ENCODE results near the gene KLF11. TPM values are rescaled to one million over a fixed set of nuclear protein-coding genes. Genes with fewer than 3 reads are reported as not detected.

The KLF11 gene
- total and polyA plus RNA-seq, 9 of the 15 experiments (the other 6 are each of a cell fraction or from before 2014, with no cell fraction given), result 2.1 to 13.4 (median 6.5) TPM

GRCh38 chr2:10035053-10035422, 8.3 kb upstream of the KLF11 start:
- Histone ChIP-seq H3K9ac (ENCODE audit: insufficient read depth in 1 of 2, low read depth in 2 of 2, low read length in 2 of 2) (peak overlapping the region in 1 of 2 experiments; percentile 65; a peak in 1 of 4 replicates), H3K27ac (ENCODE audit: extremely low read depth, low read depth, low read length) (peak overlapping the region; percentile 84), H2AFZ (ENCODE audit: low read depth, low read length) (peak overlapping the region; percentile 82), H3K4me3 (peak overlapping the region; percentile 9; the same call in 1 of the 2 replicates), H3K36me3 (ENCODE audit: control insufficient read depth, insufficient read depth, low read length) (peaks cover 4% of the 10 kb centered on the region; the same call in 1 of the 3 replicates), H3K4me2 (ENCODE audit: insufficient read depth, low read length) (peak overlapping the region; percentile 78), H3K4me1 (replicated peaks in 1 of 2; ENCODE audit: control insufficient read depth in 2 of 2, insufficient read depth in 2 of 2, low read length in 2 of 2) (peaks cover 23 to 64% of the 10 kb centered on the region in 2 experiments), H4K20me1 (replicated peaks; ENCODE audit: control insufficient read depth, insufficient read depth, low read length) (no peaks in the 10 kb centered on the region), H3K79me2 (ENCODE audit: control insufficient read depth, insufficient read depth, low read length) (peaks cover 46% of the 10 kb centered on the region), H3K27me3 (ENCODE audit: control insufficient read depth in 2 of 2, insufficient read depth in 2 of 2, low read length in 2 of 2) (no peaks in the 10 kb centered on the region), H3K9me1 (ENCODE audit: control insufficient read depth, insufficient read depth, low read length) (no peaks in the 10 kb centered on the region), H3K9me3 (replicated peaks; ENCODE audit: control insufficient read depth, insufficient read depth, low read depth, low read length) (no peaks in the 10 kb centered on the region)
- DNase-seq (ENCODE audit: extremely low read depth in 1 of 4, low spot score in 3 of 4) (no peak), FAIRE-seq (no peak), ATAC-seq (no peak)
- WGBS (ENCODE audit: insufficient coverage, low coverage, missing lambda C conversion rate), result 66% methylated on average over 3 of the region's 3 CpGs
- in situ Hi-C loops (cut with MboI), result no loop called here
- ChIA-PET CTCF (ENCODE audit: low intra/inter-chr PET ratio) (no interaction called here), POLR2A (interaction anchor here (0.6 to 1.0 kb wide), 5 partner anchors 8 to 498 kb away, joined by 3 to 9 read pairs (median 4); partner anchors contain the start of gene KLF11)
- intact Hi-C loops (cut with micrococcal nuclease), result no loop called here
- BruUV-seq (replicated peaks), result no TSS peak
- TF ChIP-seq ZNF717 (CRISPR knock-in tag; IDR thresholded peaks at IDR 0.05) (no peak), SRSF3 (IDR thresholded peaks at IDR 0.05; ENCODE audit: insufficient read depth, low read length) (no peak), E2F3 (CRISPR knock-in tag; IDR thresholded peaks at IDR 0.05) (no peak), ARID3B (CRISPR knock-in tag; IDR thresholded peaks at IDR 0.05; ENCODE audit: borderline replicate concordance) (no peak), USF2 (CRISPR knock-in tag; IDR thresholded peaks at IDR 0.05) (no peak), ZNF583 (CRISPR knock-in tag; IDR thresholded peaks at IDR 0.05) (no peak), CLOCK (CRISPR knock-in tag; IDR thresholded peaks at IDR 0.05; ENCODE audit: borderline replicate concordance) (no peak), IRF2 (CRISPR knock-in tag; IDR thresholded peaks at IDR 0.05) (no peak), NFIC (IDR thresholded peaks at IDR 0.05) (no peak), HNRNPLL (IDR thresholded peaks at IDR 0.05; ENCODE audit: low read depth, low read length, poor library complexity, severe bottlenecking) (no peak), ZNF695 (CRISPR knock-in tag; IDR thresholded peaks at IDR 0.05) (no peak), KDM1A (IDR thresholded peaks at IDR 0.05) (peak; percentile 92 to 93), AFF1 (IDR thresholded peaks at IDR 0.05; ENCODE audit: low read depth in 1 of 2, partially characterized antibody in 2 of 2) (no peak)
